SK-N-SH (cell line): ENCODE results near the gene CNN2. TPM values are rescaled to one million over a fixed set of nuclear protein-coding genes. Genes with fewer than 3 reads are reported as not detected.

Experiments used
- CTCF ChIA-PET: fragments of 300-600, 350-600 bp; formaldehyde crosslinking; extraction: SDS; loops from one replicate; lab custom pipeline; 2021; lab: Yijun Ruan, JAX
- POLR2A ChIA-PET: fragments of 350-600 bp; sonication (Branson Sonifier 250); formaldehyde crosslinking; extraction: SDS; loops from one replicate; lab custom pipeline; 2020; ENCODE audit warnings: antibody characterized with exemption, inconsistent platforms; lab: Yijun Ruan, JAX
- DNase-seq: peaks from one replicate; pipeline ENCODE4 v3.0.0; 2012
- H2AFZ ChIP-seq: fragments of 200-600 bp; sonication (generic); 2 replicates; pipeline ENCODE4 v1.8.1; 2016; ENCODE audit warnings: antibody characterized with exemption, mild to moderate bottlenecking, low read depth
- H3F3A ChIP-seq: fragments of 200-600 bp; sonication (generic); replicated peaks from 2 replicates; pipeline ENCODE3; 2016; ENCODE audit warnings: antibody characterized with exemption, mild to moderate bottlenecking; ENCODE audit not compliant: insufficient read depth
- H3K27ac ChIP-seq, 2 experiments: fragments of 200-500 bp in 1 of 2; fragments of 200-600 bp in 1 of 2; sonication (Bioruptor generic) in 1 of 2; sonication (generic), shearing (Covaris generic) in 1 of 2; 2 replicates each; pipeline versions ENCODE4 v1.5.1 to v1.6.1; 2014 to 2016; ENCODE audit warnings: low read depth in 2 of 2, inconsistent platforms in 1 of 2, low read length in 1 of 2, mild to moderate bottlenecking in 1 of 2, mixed read lengths in 1 of 2
- H3K27me3 ChIP-seq: fragments of 200-600 bp; sonication (generic), shearing (Covaris generic); 2 replicates; pipeline ENCODE4 v1.6.1; 2016; ENCODE audit warnings: mixed run types; ENCODE audit not compliant: insufficient read depth
- H3K36me3 ChIP-seq, 2 experiments: fragments of 200-500 bp in 1 of 2; fragments of 200-600 bp in 1 of 2; sonication (Bioruptor generic) in 1 of 2; sonication (generic) in 1 of 2; replicated peaks in 1 of 2; 2 replicates each; pipeline versions ENCODE3 to v1.5.1; 2014 to 2016; ENCODE audit warnings: low read length in 1 of 2, mild to moderate bottlenecking in 1 of 2; ENCODE audit not compliant: insufficient read depth in 2 of 2, control insufficient read depth in 1 of 2
- H3K4me1 ChIP-seq, 2 experiments: fragments of 200-500 bp in 1 of 2; fragments of 200-600 bp in 1 of 2; sonication (Bioruptor generic) in 1 of 2; sonication (generic), shearing (Covaris generic) in 1 of 2; 2 replicates each; pipeline versions ENCODE4 v1.5.1 to v1.6.1; 2014 to 2016; ENCODE audit warnings: low read depth in 1 of 2, low read length in 1 of 2, mixed run types in 1 of 2; ENCODE audit not compliant: insufficient read depth in 2 of 2, control insufficient read depth in 1 of 2
- H3K4me2 ChIP-seq: fragments of 200-600 bp; sonication (generic), shearing (Covaris generic); 2 replicates; pipeline ENCODE4 v1.6.1; 2017; ENCODE audit warnings: mixed run types
- H3K4me3 ChIP-seq, 2 experiments: fragments of 200-500 bp in 1 of 2; fragments of 200-600 bp in 1 of 2; sonication (Bioruptor generic) in 1 of 2; sonication (generic), shearing (Covaris generic) in 1 of 2; 2 replicates each; pipeline versions ENCODE4 v1.5.1 to v1.8.1; 2014 to 2016; ENCODE audit warnings: low read depth in 2 of 2, inconsistent platforms in 1 of 2, low read length in 1 of 2, mild to moderate bottlenecking in 1 of 2, mixed read lengths in 1 of 2, moderate library complexity in 1 of 2
- H3K79me2 ChIP-seq: fragments of 200-600 bp; sonication (generic); 2 replicates; pipeline ENCODE4 v1.8.1; 2017; ENCODE audit warnings: mild to moderate bottlenecking; ENCODE audit not compliant: insufficient read depth
- H3K9ac ChIP-seq: fragments of 200-600 bp; sonication (generic); 2 replicates; pipeline ENCODE4 v1.6.1; 2017; ENCODE audit warnings: mixed run types
- H3K9me2 ChIP-seq: fragments of 200-600 bp; sonication (generic); 2 replicates; pipeline ENCODE4 v1.6.1; 2017; ENCODE audit warnings: mixed run types
- H3K9me3 ChIP-seq: fragments of 200-600 bp; sonication (generic); 2 replicates; pipeline ENCODE4 v1.6.1; 2017; ENCODE audit warnings: mixed run types, mild to moderate bottlenecking, moderate library complexity
- H4K20me1 ChIP-seq: fragments of 200-600 bp; sonication (generic); 2 replicates; pipeline ENCODE4 v1.6.1; 2017; ENCODE audit warnings: mild to moderate bottlenecking, mixed run types; ENCODE audit not compliant: insufficient read depth
- EZH2phosphoT487 ChIP-seq: fragments of 200-600 bp; sonication (generic); IDR thresholded peaks from 2 replicates; pipeline ENCODE4 v1.6.1; 2017; ENCODE audit warnings: low read depth, mixed run types, mild to moderate bottlenecking, antibody characterized with exemption, moderate library complexity, borderline replicate concordance
- FOXJ3 ChIP-seq: sonication (generic); formaldehyde crosslinking; IDR thresholded peaks from 2 replicates; pipeline ENCODE4 v1.5.1; 2020; ENCODE audit warnings: mild to moderate bottlenecking, missing genetic modification reagents
- GABPA ChIP-seq: IDR thresholded peaks from 2 replicates; pipeline ENCODE4 v1.4.0; 2012; ENCODE audit warnings: low read depth, mild to moderate bottlenecking
- GATA2 ChIP-seq: sonication (generic); formaldehyde crosslinking; IDR thresholded peaks from 2 replicates; pipeline ENCODE4 v1.5.0; 2020; ENCODE audit warnings: mild to moderate bottlenecking, missing genetic modification reagents
- JUND ChIP-seq: IDR thresholded peaks from 2 replicates; pipeline ENCODE4 v1.4.0; 2012
- MXI1 ChIP-seq: IDR thresholded peaks from 2 replicates; pipeline ENCODE4 v1.6.1; 2012; ENCODE audit warnings: mild to moderate bottlenecking, low read depth, low read length, improper control_type of control experiment
- NFIC ChIP-seq: IDR thresholded peaks from 2 replicates; pipeline ENCODE4 v1.4.0; 2012; ENCODE audit warnings: borderline replicate concordance
- NRF1 ChIP-seq: IDR thresholded peaks from 2 replicates; pipeline ENCODE4 v1.6.1; 2012; ENCODE audit warnings: low read depth, mild to moderate bottlenecking, low read length
- PBX3 ChIP-seq: IDR thresholded peaks from 2 replicates; pipeline ENCODE4; 2012
- RAD21 ChIP-seq: IDR thresholded peaks from 2 replicates; pipeline ENCODE4 v1.6.1; 2012; ENCODE audit warnings: mild to moderate bottlenecking, low read length
- RCOR1 ChIP-seq: fragments of 150-350 bp; IDR thresholded peaks from 2 replicates; pipeline ENCODE4 v1.6.1; 2017; ENCODE audit warnings: antibody characterized with exemption, low read length
- REST ChIP-seq: IDR thresholded peaks from 2 replicates; pipeline ENCODE4 v1.6.1; 2012; ENCODE audit warnings: mild to moderate bottlenecking, low read depth, low read length, moderate library complexity
- RFX5 ChIP-seq: IDR thresholded peaks from 2 replicates; pipeline ENCODE4 v1.6.1; 2012; ENCODE audit warnings: mild to moderate bottlenecking, improper control_type of control experiment, low read length
- TAF1 ChIP-seq: IDR thresholded peaks from 2 replicates; pipeline ENCODE4 v1.6.1; 2012; ENCODE audit warnings: low read depth, mild to moderate bottlenecking, low read length, moderate library complexity, borderline replicate concordance
- TCF12 ChIP-seq: IDR thresholded peaks from 2 replicates; pipeline ENCODE4 v1.4.0; 2012
- USF2 ChIP-seq: fragments of 150-350 bp; IDR thresholded peaks from 2 replicates; pipeline ENCODE4 v1.6.1; 2017; ENCODE audit warnings: antibody characterized with exemption, low read length, low read depth, borderline replicate concordance
- YY1 ChIP-seq: IDR thresholded peaks from 2 replicates; pipeline ENCODE4 v1.4.0; 2012; ENCODE audit warnings: low read depth, mild to moderate bottlenecking
- ZBTB33 ChIP-seq: IDR thresholded peaks from 2 replicates; pipeline ENCODE4 v1.4.0; 2012; ENCODE audit warnings: low read depth, borderline replicate concordance
- WGBS: methylation state at CpG from one replicate; pipeline ENCODE4 v1.1.6; 2017; ENCODE audit warnings: low lambda C conversion rate; 5-methylcytosine and 5-hydroxymethylcytosine counted together
- polyA plus RNA-seq, 3 experiments: library from polyadenylated mRNA; depleted of rRNA; stranded (reverse); fragments of >200 nt; gene quantifications; 2 replicates each; pipeline ENCODE4 v1.2.3, GENCODE V29; 2012

Gene CNN2
- polyA plus RNA-seq, 1 of the 3 experiments (the other 2 are of a cell fraction): 279 TPM

GRCh38 chr19:1065606-1066109 is 39.2 kb downstream of the CNN2 start:
- no peak overlapping the region for H3K4me2 ChIP-seq
- H3K27ac ChIP-seq: no peak overlapping the region
- no peak overlapping the region for H3K9ac ChIP-seq
- no peaks in the 10 kb centered on the region for H3K36me3 ChIP-seq
- CTCF ChIA-PET: interaction anchor here (1.3 to 3.5 kb wide), 6 partner anchors 8 to 48 kb away, joined by 5 to 24 read pairs (median 10); no protein-coding TSS in a partner anchor
- no peak overlapping the region for H3K4me3 ChIP-seq
- H3F3A ChIP-seq: peaks cover 8% of the 10 kb centered on the region
- peaks cover 0 to 20% of the 10 kb centered on the region in 2 experiments; a peak in 1 of 4 replicates for H3K4me1 ChIP-seq
- H3K9me2 ChIP-seq: no peaks in the 10 kb centered on the region
- TF ChIP-seq RAD21 (no peak), USF2 (no peak), TAF1 (no peak), RFX5 (no peak), NFIC (no peak)
- 48% methylated on average over 9 of the region's 17 CpGs for WGBS
- no peaks in the 10 kb centered on the region for H3K79me2 ChIP-seq
- H2AFZ ChIP-seq: no peak overlapping the region
- no peak for DNase-seq
- H3K27me3 ChIP-seq: peaks cover 34% of the 10 kb centered on the region
- H3K9me3 ChIP-seq: no peaks in the 10 kb centered on the region
- no peaks in the 10 kb centered on the region for H4K20me1 ChIP-seq
- POLR2A ChIA-PET: interaction anchor here (0.7 to 1.4 kb wide), 2 partner anchors 78 to 81 kb away, joined by 3 to 5 read pairs; partner anchors contain the start of gene WDR18

- Histone ChIP-seq H3K4me1 (peaks cover 0 to 20% of the 10 kb centered on the region in 2 experiments; a peak in 1 of 4 replicates), H3K79me2 (no peaks in the 10 kb centered on the region), H3K9me3 (no peaks in the 10 kb centered on the region), H3F3A (peaks cover 10% of the 10 kb centered on the region), H3K4me2 (peak overlapping the region; percentile 69; the same call in 1 of the 2 replicates), H3K9ac (no peak overlapping the region), H3K27ac (no peak overlapping the region), H2AFZ (no peak overlapping the region), H3K36me3 (no peaks in the 10 kb centered on the region), H4K20me1 (no peaks in the 10 kb centered on the region), H3K4me3 (no peak overlapping the region; a peak in 1 of 4 replicates), H3K27me3 (peaks cover 37% of the 10 kb centered on the region), H3K9me2 (no peaks in the 10 kb centered on the region)
- CTCF ChIA-PET: interaction anchor here (1.3 to 3.5 kb wide), 5 partner anchors 10 to 47 kb away, joined by 5 to 24 read pairs (median 5); no protein-coding TSS in a partner anchor
- POLR2A ChIA-PET: interaction anchor here (0.7 to 1.4 kb wide), 3 partner anchors 11 to 82 kb away, joined by 3 to 5 read pairs (median 5); partner anchors contain the start of gene WDR18
- peak; percentile 67 for DNase-seq
- WGBS: 15% methylated on average over 6 of the region's 17 CpGs
- no peak for TF ChIP-seq GATA2 (CRISPR knock-in tag)
- TF ChIP-seq FOXJ3 (CRISPR knock-in tag): no peak
- TF ChIP-seq EZH2phosphoT487: no peak
- TF ChIP-seq JUND: no peak
- TF ChIP-seq REST: no peak
- TF ChIP-seq RCOR1: no peak
- TF ChIP-seq NRF1: no peak
- no peak for TF ChIP-seq YY1
- TF ChIP-seq MXI1: no peak
- no peak for TF ChIP-seq GABPA
- TF ChIP-seq TCF12: no peak
- no peak for TF ChIP-seq ZBTB33
- no peak for TF ChIP-seq PBX3
- no peak for TF ChIP-seq RFX5
Observed at GRCh38 chr19:1066251-1066747, 39.9 kb downstream of the CNN2 start.
